ENCODE measurements around the gene NUDT10.
"Not testable (repeated sequence)": the region's sequence is repeated elsewhere in the genome, so short reads cannot be mapped to it uniquely, and the experiment has no call there.

Gene NUDT10

GRCh38 chrX:51332188-51332942 is at the start of gene NUDT10:
TSS of gene NUDT10 (plus strand) at chrX:51332822. CDS start at chrX:51332966, 144 bp downstream.
- DNase-seq (ENCODE audit: extremely low spot score): peak; percentile 63
- ChIA-PET POLR2A (interaction anchor here (0.7 kb wide), 1 partner anchor 64 kb away, joined by 4 read pairs; no protein-coding TSS in a partner anchor), CTCF (interaction anchor here (0.7 kb wide), 1 partner anchor 27 kb away, joined by 3 read pairs; no protein-coding TSS in a partner anchor)
- TF ChIP-seq LEF1 (IDR thresholded peaks at IDR 0.05; ENCODE audit: borderline replicate concordance) (no peak), ARNT (IDR thresholded peaks at IDR 0.05) (no peak), ELF4 (IDR thresholded peaks at IDR 0.05) (no peak), SP1 (IDR thresholded peaks at IDR 0.05) (no peak), PKNOX1 (IDR thresholded peaks at IDR 0.05) (peak; percentile 88)

GRCh38 chrX:51292421-51292820 is 40.2 kb upstream of the NUDT10 start:
- ChIA-PET CTCF (no interaction called here), POLR2A (no interaction called here)
- DNase-seq (ENCODE audit: extremely low spot score): no peak
- TF ChIP-seq CTBP1 (IDR thresholded peaks at IDR 0.05; ENCODE audit: borderline replicate concordance) (no peak), SP1 (IDR thresholded peaks at IDR 0.05) (no peak), PKNOX1 (IDR thresholded peaks at IDR 0.05) (no peak), NFRKB (IDR thresholded peaks at IDR 0.05) (no peak), FOXA1 (IDR thresholded peaks at IDR 0.05) (no peak), FOXK2 (IDR thresholded peaks at IDR 0.05) (no peak), ZNF384 (IDR thresholded peaks at IDR 0.05) (no peak), L3MBTL2 (conservative IDR thresholded peaks at IDR 0.05) (no peak), LEF1 (IDR thresholded peaks at IDR 0.05; ENCODE audit: borderline replicate concordance) (no peak), FOXM1 (IDR thresholded peaks at IDR 0.05; ENCODE audit: borderline replicate concordance) (no peak)

GRCh38 chrX:51296138-51296537 is 36.5 kb upstream of the NUDT10 start:
- ChIA-PET CTCF (no interaction called here), POLR2A (no interaction called here)
- no peak for DNase-seq (ENCODE audit: extremely low spot score)
- TF ChIP-seq HDGF (IDR thresholded peaks at IDR 0.05; ENCODE audit: borderline replicate concordance) (no peak), FOXK2 (IDR thresholded peaks at IDR 0.05) (no peak), FOXM1 (IDR thresholded peaks at IDR 0.05; ENCODE audit: borderline replicate concordance) (no peak), ARNT (IDR thresholded peaks at IDR 0.05) (no peak), ELF4 (IDR thresholded peaks at IDR 0.05) (no peak), FOXA1 (IDR thresholded peaks at IDR 0.05) (no peak), TARDBP (IDR thresholded peaks at IDR 0.05) (no peak), PKNOX1 (IDR thresholded peaks at IDR 0.05) (no peak), ZNF384 (IDR thresholded peaks at IDR 0.05) (no peak), NFRKB (IDR thresholded peaks at IDR 0.05) (no peak), SP1 (IDR thresholded peaks at IDR 0.05) (no peak), CTBP1 (IDR thresholded peaks at IDR 0.05; ENCODE audit: borderline replicate concordance) (no peak), BHLHE40 (IDR thresholded peaks at IDR 0.05; ENCODE audit: borderline replicate concordance) (no peak), SUZ12 (IDR thresholded peaks at IDR 0.05) (no peak), L3MBTL2 (conservative IDR thresholded peaks at IDR 0.05) (no peak), LEF1 (IDR thresholded peaks at IDR 0.05; ENCODE audit: borderline replicate concordance) (no peak)

GRCh38 chrX:51316271-51316670 is 16.4 kb upstream of the NUDT10 start:
- ChIA-PET CTCF (no interaction called here), POLR2A (no interaction called here)
- no peak for DNase-seq (ENCODE audit: extremely low spot score)
- no peak for TF ChIP-seq FOXK2 (IDR thresholded peaks at IDR 0.05)
- TF ChIP-seq FOXA1 (IDR thresholded peaks at IDR 0.05): no peak
- no peak for TF ChIP-seq ARNT (IDR thresholded peaks at IDR 0.05)
- TF ChIP-seq NFRKB (IDR thresholded peaks at IDR 0.05): no peak
- no peak for TF ChIP-seq LEF1 (IDR thresholded peaks at IDR 0.05; ENCODE audit: borderline replicate concordance)
- TF ChIP-seq BHLHE40 (IDR thresholded peaks at IDR 0.05; ENCODE audit: borderline replicate concordance): no peak
- TF ChIP-seq ZNF384 (IDR thresholded peaks at IDR 0.05): no peak
- TF ChIP-seq L3MBTL2 (conservative IDR thresholded peaks at IDR 0.05): no peak
- no peak for TF ChIP-seq ELF4 (IDR thresholded peaks at IDR 0.05)
- TF ChIP-seq SUZ12 (IDR thresholded peaks at IDR 0.05): no peak
- no peak for TF ChIP-seq SP1 (IDR thresholded peaks at IDR 0.05)
- TF ChIP-seq FOXM1 (IDR thresholded peaks at IDR 0.05; ENCODE audit: borderline replicate concordance): no peak
- TF ChIP-seq TARDBP (IDR thresholded peaks at IDR 0.05): no peak
- TF ChIP-seq HDGF (IDR thresholded peaks at IDR 0.05; ENCODE audit: borderline replicate concordance): no peak
- TF ChIP-seq PKNOX1 (IDR thresholded peaks at IDR 0.05): no peak
- no peak for TF ChIP-seq CTBP1 (IDR thresholded peaks at IDR 0.05; ENCODE audit: borderline replicate concordance)

GRCh38 chrX:51332943-51333785 is 542 bp downstream of the NUDT10 start:
- 0 out of 2 replicates have a peak, but pooled peaks have one; percentile 21 for TF ChIP-seq L3MBTL2 (conservative IDR thresholded peaks at IDR 0.05)
- CTCF ChIA-PET: interaction anchor here (0.7 kb wide), 1 partner anchor 26 kb away, joined by 3 read pairs; no protein-coding TSS in a partner anchor
- not testable (repeated sequence) for DNase-seq (ENCODE audit: extremely low spot score)
- POLR2A ChIA-PET: interaction anchor here (0.7 kb wide), 1 partner anchor 63 kb away, joined by 4 read pairs; no protein-coding TSS in a partner anchor

All from HEK293T (cell line).